ENCODE measurements around the gene RNF212B. TPM values are rescaled to one million over a fixed set of nuclear protein-coding genes. Genes with fewer than 3 reads are reported as not detected.

Gene RNF212B
- total and polyA plus RNA-seq, 2 donors (not counting 3 experiments of a cell fraction or from before 2014, with no cell fraction given), result not detected

DNA sequence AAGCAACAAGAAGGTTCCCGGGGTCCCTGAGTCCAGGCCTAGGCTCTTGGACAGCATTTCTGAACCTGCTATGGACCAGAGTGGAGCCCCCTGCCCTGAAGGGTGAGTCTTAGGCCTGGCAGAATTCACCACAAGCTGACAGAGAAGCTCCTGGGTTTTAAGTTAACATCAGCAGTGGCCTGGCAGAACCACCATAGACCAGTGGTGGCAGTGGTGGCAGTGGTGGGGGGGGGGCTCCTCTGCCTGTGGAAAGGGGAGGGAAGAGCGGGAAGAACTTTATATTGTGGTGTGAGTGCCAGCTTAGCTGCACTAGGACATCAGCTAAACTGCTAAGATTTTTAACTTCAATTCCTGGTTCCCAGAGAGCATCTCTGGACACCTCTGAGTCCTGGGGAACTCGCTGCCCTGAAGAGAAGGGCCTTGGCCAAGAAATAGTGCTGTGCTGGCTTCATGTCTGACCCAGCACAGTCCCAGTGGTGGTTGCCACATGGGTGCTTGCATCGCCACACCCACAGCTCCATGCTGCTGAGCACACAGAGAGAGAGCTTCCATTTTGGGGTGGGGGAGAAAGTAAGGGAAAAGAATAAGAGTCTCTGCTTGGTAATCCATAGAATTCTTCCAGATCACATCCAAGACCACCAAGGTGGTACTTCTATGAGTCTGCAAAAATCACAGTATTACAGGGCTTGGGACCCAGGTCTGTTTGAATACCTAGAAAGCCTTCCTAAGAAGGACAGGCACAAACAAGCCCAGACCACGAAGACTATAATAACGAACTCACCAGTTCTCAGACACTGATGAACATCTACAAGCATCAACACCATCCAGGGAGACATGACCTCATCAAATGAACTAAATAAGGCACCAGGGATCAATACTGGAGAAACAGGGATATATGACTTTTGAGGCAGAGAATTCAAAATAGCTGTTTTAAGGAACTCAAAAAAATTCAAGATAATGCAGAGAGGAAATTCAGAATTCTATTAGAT lies 20.4 kb upstream of the RNF212B start:
- Histone ChIP-seq H3K4me3 (replicated peaks in 1 of 3; ENCODE audit: insufficient read depth in 1 of 3, low read depth in 1 of 3, low read length in 3 of 3) (no peak overlapping the region), H3K27ac (ENCODE audit: insufficient read depth, low read depth, low read length) (no peak overlapping the region), H3K9me3 (replicated peaks; ENCODE audit: control insufficient read depth, insufficient read depth, low read length) (no peaks in the 10 kb centered on the region), H3K9me1 (replicated peaks; ENCODE audit: control insufficient read depth, extremely low read depth, insufficient read depth, low read length) (no peaks in the 10 kb centered on the region), H3K79me2 (ENCODE audit: control insufficient read depth, insufficient read depth, low read length) (no peaks in the 10 kb centered on the region), H3K27me3 (ENCODE audit: control insufficient read depth in 2 of 2, insufficient read depth in 2 of 2, low read length in 2 of 2) (peaks cover 0 to 3% of the 10 kb centered on the region in 2 experiments), H2AFZ (ENCODE audit: low read depth, low read length) (no peak overlapping the region), H3K36me3 (ENCODE audit: control insufficient read depth in 2 of 2, extremely low read depth in 1 of 2, insufficient read depth in 2 of 2, low read length in 2 of 2) (no peaks in the 10 kb centered on the region), H3K4me2 (ENCODE audit: insufficient read depth, low read length) (no peak overlapping the region), H4K20me1 (replicated peaks; ENCODE audit: control insufficient read depth, extremely low read depth, insufficient read depth, low read length) (no peaks in the 10 kb centered on the region), H3K4me1 (ENCODE audit: control insufficient read depth, extremely low read depth, insufficient read depth, low read length) (no peaks in the 10 kb centered on the region), H3K9ac (replicated peaks; ENCODE audit: extremely low read depth, insufficient read depth, low read length) (no peak overlapping the region)
- no TSS peak for BruUV-seq (replicated peaks)
- FAIRE-seq (no peak), DNase-seq (ENCODE audit: low read depth, low spot score) (no peak)
- intact Hi-C loops (cut with micrococcal nuclease) (no loop called here), dilution Hi-C loops (cut with MboI; ENCODE audit: extremely low pct_ligation_motif_present, low sequenced_read_pairs) (no loop called here)
- TF ChIP-seq, protein P1, sequence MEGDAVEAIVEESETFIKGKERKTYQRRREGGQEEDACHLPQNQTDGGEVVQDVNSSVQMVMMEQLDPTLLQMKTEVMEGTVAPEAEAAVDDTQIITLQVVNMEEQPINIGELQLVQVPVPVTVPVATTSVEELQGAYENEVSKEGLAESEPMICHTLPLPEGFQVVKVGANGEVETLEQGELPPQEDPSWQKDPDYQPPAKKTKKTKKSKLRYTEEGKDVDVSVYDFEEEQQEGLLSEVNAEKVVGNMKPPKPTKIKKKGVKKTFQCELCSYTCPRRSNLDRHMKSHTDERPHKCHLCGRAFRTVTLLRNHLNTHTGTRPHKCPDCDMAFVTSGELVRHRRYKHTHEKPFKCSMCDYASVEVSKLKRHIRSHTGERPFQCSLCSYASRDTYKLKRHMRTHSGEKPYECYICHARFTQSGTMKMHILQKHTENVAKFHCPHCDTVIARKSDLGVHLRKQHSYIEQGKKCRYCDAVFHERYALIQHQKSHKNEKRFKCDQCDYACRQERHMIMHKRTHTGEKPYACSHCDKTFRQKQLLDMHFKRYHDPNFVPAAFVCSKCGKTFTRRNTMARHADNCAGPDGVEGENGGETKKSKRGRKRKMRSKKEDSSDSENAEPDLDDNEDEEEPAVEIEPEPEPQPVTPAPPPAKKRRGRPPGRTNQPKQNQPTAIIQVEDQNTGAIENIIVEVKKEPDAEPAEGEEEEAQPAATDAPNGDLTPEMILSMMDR (IDR thresholded peaks at IDR 0.05; ENCODE audit: extremely low read depth in 1 of 2, insufficient read depth in 1 of 2, low read depth in 1 of 2, low read length in 2 of 2), result no peak
- TF ChIP-seq MYC (IDR thresholded peaks at IDR 0.05; ENCODE audit: low read depth, low read length), result no peak
- no peak for TF ChIP-seq POLR2A (IDR thresholded peaks at IDR 0.05; ENCODE audit: low read depth, low read length)
- TF ChIP-seq GATA2 (IDR thresholded peaks at IDR 0.05; ENCODE audit: insufficient read depth, insufficient read length, low read depth, low read length), result no peak
- TF ChIP-seq, protein P2, sequence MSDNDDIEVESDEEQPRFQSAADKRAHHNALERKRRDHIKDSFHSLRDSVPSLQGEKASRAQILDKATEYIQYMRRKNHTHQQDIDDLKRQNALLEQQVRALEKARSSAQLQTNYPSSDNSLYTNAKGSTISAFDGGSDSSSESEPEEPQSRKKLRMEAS (IDR thresholded peaks at IDR 0.05; ENCODE audit: insufficient read depth, insufficient read length), result no peak
- no peak for TF ChIP-seq EZH2 (IDR thresholded peaks at IDR 0.05; ENCODE audit: borderline replicate concordance, low read depth, low read length, severe bottlenecking)
- no peak for TF ChIP-seq FOS (IDR thresholded peaks at IDR 0.05; ENCODE audit: borderline replicate concordance, insufficient read depth, low read length)
- POLR2A ChIA-PET, result no interaction called here
- CTCF ChIA-PET, result interaction anchor here (1.7 kb wide), 2 partner anchors 11 to 96 kb away, joined by 5 to 7 read pairs; no protein-coding TSS in a partner anchor

Data from endothelial cell of umbilical vein (primary cell).